ENCODE results near the gene ODF2L. TPM values are rescaled to one million over a fixed set of nuclear protein-coding genes. Genes with fewer than 3 reads are reported as not detected.

ODF2L gene
- total and polyA plus RNA-seq, 2 of the 4 experiments (the other 2 are of a cell fraction): 10.4 to 12.3 TPM

DNA sequence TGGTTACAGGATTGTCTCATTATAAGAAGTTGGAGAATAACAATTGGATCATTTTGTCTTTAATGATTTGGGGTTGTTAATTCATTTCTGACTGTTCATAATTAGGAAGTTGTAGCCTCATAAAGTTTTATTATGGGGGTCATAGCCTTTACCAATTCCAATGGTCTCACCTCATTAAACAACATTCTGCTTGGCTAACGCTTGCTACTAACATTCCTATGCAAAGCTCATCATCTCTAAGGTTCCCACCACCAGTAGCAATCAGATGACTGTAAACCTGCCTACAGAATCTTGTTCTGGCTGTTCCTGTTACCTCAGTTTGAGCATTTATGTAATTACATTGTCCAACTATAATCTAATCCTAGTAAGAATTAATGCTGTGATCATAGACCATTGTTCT, 60.2 kb downstream of the ODF2L start:
- no peak for DNase-seq
- no peak overlapping the region for H4K5ac ChIP-seq (ENCODE audit: low read depth, low read length)
- H2BK20ac ChIP-seq (ENCODE audit: low read depth, low read length): no peak overlapping the region
- H4K91ac ChIP-seq (ENCODE audit: insufficient read depth, low read depth, low read length): no peak overlapping the region
- ATAC-seq (ENCODE audit: low read depth): no peak
- no peak overlapping the region for H3K56ac ChIP-seq (ENCODE audit: extremely low read depth, insufficient read depth, low read length)
- CTCF ChIA-PET: no interaction called here
- H3K79me1 ChIP-seq (ENCODE audit: low read depth in 1 of 2, low read length in 2 of 2): no peaks in the 10 kb centered on the region
- no TSS peak for BruUV-seq (replicated peaks)
- H2BK120ac ChIP-seq (ENCODE audit: low read depth, low read length): no peak overlapping the region
- no peak overlapping the region for H2AK9ac ChIP-seq (replicated peaks; ENCODE audit: low read depth, low read length, poor library complexity)
- no peaks in the 10 kb centered on the region for H4K20me1 ChIP-seq (ENCODE audit: insufficient read depth, low read length)
- no peak overlapping the region for H3K4me2 ChIP-seq (ENCODE audit: low read depth, low read length)
- no peak overlapping the region for H3K4ac ChIP-seq (ENCODE audit: low read depth, low read length)
- no peak overlapping the region for H4K8ac ChIP-seq (ENCODE audit: low read depth in 2 of 2, low read length in 2 of 2)
- intact Hi-C loops (cut with micrococcal nuclease) (no loop called here), in situ Hi-C loops (cut with MboI; ENCODE audit: low sequenced_read_pairs) (no loop called here), dilution Hi-C loops (cut with HindIII; ENCODE audit: low sequenced_read_pairs, unreplicated experiment) (no loop called here)
- H3K9me3 ChIP-seq (ENCODE audit: control insufficient read depth, insufficient read depth, low read length): no peaks in the 10 kb centered on the region
- no peak overlapping the region for H3K23ac ChIP-seq (ENCODE audit: low read depth, low read length)
- no peak overlapping the region for H3K9ac ChIP-seq (ENCODE audit: low read depth, low read length)
- H3K27me3 ChIP-seq (ENCODE audit: control insufficient read depth, insufficient read depth, low read length): no peaks in the 10 kb centered on the region; the same call in 1 of the 2 replicates
- no peaks in the 10 kb centered on the region for H3K9me1 ChIP-seq (ENCODE audit: insufficient read depth, low read length)
- no peak overlapping the region for H3K14ac ChIP-seq (replicated peaks; ENCODE audit: low read depth, low read length)
- no peaks in the 10 kb centered on the region for H3K4me1 ChIP-seq (ENCODE audit: control insufficient read depth, insufficient read depth, low read length)
- no peak overlapping the region for H2BK15ac ChIP-seq (ENCODE audit: low read depth, low read length)
- no peak overlapping the region for H3K27ac ChIP-seq (ENCODE audit: insufficient read depth, low read length)
- H3K36me3 ChIP-seq (ENCODE audit: control insufficient read depth, insufficient read depth, low read length): no peaks in the 10 kb centered on the region
- POLR2A ChIA-PET (ENCODE audit: unreplicated experiment): no interaction called here
- TF ChIP-seq MAFK (IDR thresholded peaks at IDR 0.05; ENCODE audit: low read depth, low read length): no peak
- TF ChIP-seq USF2 (IDR thresholded peaks at IDR 0.05; ENCODE audit: low read depth, low read length): no peak
- TF ChIP-seq SMC3 (IDR thresholded peaks at IDR 0.05; ENCODE audit: low read depth, low read length): no peak
- TF ChIP-seq, protein P1, sequence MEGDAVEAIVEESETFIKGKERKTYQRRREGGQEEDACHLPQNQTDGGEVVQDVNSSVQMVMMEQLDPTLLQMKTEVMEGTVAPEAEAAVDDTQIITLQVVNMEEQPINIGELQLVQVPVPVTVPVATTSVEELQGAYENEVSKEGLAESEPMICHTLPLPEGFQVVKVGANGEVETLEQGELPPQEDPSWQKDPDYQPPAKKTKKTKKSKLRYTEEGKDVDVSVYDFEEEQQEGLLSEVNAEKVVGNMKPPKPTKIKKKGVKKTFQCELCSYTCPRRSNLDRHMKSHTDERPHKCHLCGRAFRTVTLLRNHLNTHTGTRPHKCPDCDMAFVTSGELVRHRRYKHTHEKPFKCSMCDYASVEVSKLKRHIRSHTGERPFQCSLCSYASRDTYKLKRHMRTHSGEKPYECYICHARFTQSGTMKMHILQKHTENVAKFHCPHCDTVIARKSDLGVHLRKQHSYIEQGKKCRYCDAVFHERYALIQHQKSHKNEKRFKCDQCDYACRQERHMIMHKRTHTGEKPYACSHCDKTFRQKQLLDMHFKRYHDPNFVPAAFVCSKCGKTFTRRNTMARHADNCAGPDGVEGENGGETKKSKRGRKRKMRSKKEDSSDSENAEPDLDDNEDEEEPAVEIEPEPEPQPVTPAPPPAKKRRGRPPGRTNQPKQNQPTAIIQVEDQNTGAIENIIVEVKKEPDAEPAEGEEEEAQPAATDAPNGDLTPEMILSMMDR (conservative IDR thresholded peaks at IDR 0.05; ENCODE audit: low read depth, low read length): no peak
- TF ChIP-seq BHLHE40 (IDR thresholded peaks at IDR 0.05; ENCODE audit: low read depth, low read length): no peak
- TF ChIP-seq NFE2L2 (IDR thresholded peaks at IDR 0.05; ENCODE audit: low read depth, low read length): no peak
- no peak for TF ChIP-seq RFX5 (IDR thresholded peaks at IDR 0.05; ENCODE audit: low read depth, low read length)
- no peak for TF ChIP-seq MAZ (IDR thresholded peaks at IDR 0.05; ENCODE audit: borderline replicate concordance, low read depth, low read length)
- no peak for TF ChIP-seq CHD1 (IDR thresholded peaks at IDR 0.05; ENCODE audit: low read depth, low read length)
- no peak for TF ChIP-seq RCOR1 (IDR thresholded peaks at IDR 0.05; ENCODE audit: insufficient replicate concordance, low read length)
- TF ChIP-seq FOS (IDR thresholded peaks at IDR 0.05; ENCODE audit: low read depth, low read length): no peak
- no peak for TF ChIP-seq POLR2A (IDR thresholded peaks at IDR 0.05; ENCODE audit: low read depth, low read length)
- TF ChIP-seq RAD21 (IDR thresholded peaks at IDR 0.05; ENCODE audit: low read length): no peak
- no peak for TF ChIP-seq CEBPB (IDR thresholded peaks at IDR 0.05; ENCODE audit: low read depth, low read length)
- TF ChIP-seq MXI1 (IDR thresholded peaks at IDR 0.05; ENCODE audit: borderline replicate concordance, low read depth, low read length): no peak
- no CpG with 5 or more reads among the region's 1 CpG for WGBS, 2 experiments (ENCODE audit: extremely low coverage in 2 of 2, insufficient read length in 1 of 2)
- no peak overlapping the region for H3K4me3 ChIP-seq (ENCODE audit: insufficient read depth, low read depth, low read length)
- no peak overlapping the region for H2AK5ac ChIP-seq (ENCODE audit: low read depth, low read length)
- no peak overlapping the region for H3K18ac ChIP-seq (ENCODE audit: low read depth, low read length)
- H2BK5ac ChIP-seq (ENCODE audit: low read depth, low read length, poor library complexity, severe bottlenecking): no peak overlapping the region
- no peak overlapping the region for H2AFZ ChIP-seq (replicated peaks; ENCODE audit: low read length, poor library complexity)

Measured in IMR-90 (cell line).